ENCODE results near the gene PRR27.

GRCh38 chr4:70158576-70158975 lies 4.5 kb downstream of the PRR27 start:
- no peak for TF ChIP-seq CTCF (IDR thresholded peaks at IDR 0.05)
- no peak for TF ChIP-seq POLR2A (IDR thresholded peaks at IDR 0.05)

All from right lobe of liver (tissue), 4 donors.